ENCODE data around the gene CYTH4. TPM values are rescaled to one million over a fixed set of nuclear protein-coding genes. Genes with fewer than 3 reads are reported as not detected.

The CYTH4 gene
- total and polyA plus RNA-seq, 9 donors = 2.4 to 14.5 (median 6.2) TPM

- WGBS, 3 donors = 39 to 55% (median 51%) methylated on average over 25 of the region's 25 CpGs
- intact Hi-C loops (cut with DNase I) = loop anchor here in 3 of 4 donors (10.0 kb wide), 4 partner anchors 111 to 1159 kb away; partner anchors contain the start of genes ELFN2 (in 1 of the 3), LGALS2 (in 1 of the 3) and MFNG (in 1 of the 3)
- Histone ChIP-seq H3K9me3 (no peaks in the 10 kb centered on the region), H3K4me3 (no peak overlapping the region), H3K27ac (no peak overlapping the region), H3K4me1 (ENCODE audit: insufficient read depth) (no peaks in the 10 kb centered on the region), H3K36me3 (no peaks in the 10 kb centered on the region), H3K27me3 (no peaks in the 10 kb centered on the region)
- TF ChIP-seq CTCF (IDR thresholded peaks at IDR 0.05) (no peak), EP300 (IDR thresholded peaks at IDR 0.05) (no peak), POLR2A (IDR thresholded peaks at IDR 0.05) (no peak)
- no peak for DNase-seq
Observed at GRCh38 chr22:37313376-37314314, 31.3 kb downstream of the CYTH4 start.

- Histone ChIP-seq H3K27ac (no peak overlapping the region), H3K4me1 (ENCODE audit: insufficient read depth) (no peaks in the 10 kb centered on the region), H3K9me3 (no peaks in the 10 kb centered on the region), H3K4me3 (no peak overlapping the region), H3K36me3 (no peaks in the 10 kb centered on the region), H3K27me3 (no peaks in the 10 kb centered on the region)
- 63 to 75% (median 64%) methylated on average over 15 to 16 of the region's 16 CpGs for whole genome bisulfite sequencing, 3 donors
- intact Hi-C loops (cut with DNase I) = loop anchor here in 3 of 4 donors (10.0 kb wide), 4 partner anchors 110 to 1160 kb away; partner anchors contain the start of genes ELFN2 (in 1 of the 3), LGALS2 (in 1 of the 3) and MFNG (in 1 of the 3)
- TF ChIP-seq EP300 (IDR thresholded peaks at IDR 0.05) = no peak
- TF ChIP-seq CTCF (IDR thresholded peaks at IDR 0.05) = no peak
- TF ChIP-seq POLR2A (IDR thresholded peaks at IDR 0.05) = no peak
- no peak for DNase-seq
Observed at GRCh38 chr22:37314315-37315074, 32.2 kb downstream of the CYTH4 start.

- intact Hi-C loops (cut with DNase I) = loop anchor here in 3 of 4 donors (10.0 kb wide), 4 partner anchors 108 to 1162 kb away; partner anchors contain the start of genes ELFN2 (in 1 of the 3), LGALS2 (in 1 of the 3) and MFNG (in 1 of the 3)
- Histone ChIP-seq H3K36me3 (no peaks in the 10 kb centered on the region), H3K9me3 (no peaks in the 10 kb centered on the region), H3K4me1 (ENCODE audit: insufficient read depth) (no peaks in the 10 kb centered on the region), H3K4me3 (no peak overlapping the region), H3K27ac (no peak overlapping the region), H3K27me3 (no peaks in the 10 kb centered on the region)
- 58 to 74% (median 63%) methylated on average over 6 of the region's 6 CpGs for WGBS, 3 donors
- no peak for TF ChIP-seq CTCF (IDR thresholded peaks at IDR 0.05)
- no peak for DNase-seq
Observed at GRCh38 chr22:37316405-37316804, 34.1 kb downstream of the CYTH4 start.

- peak in 2 of 3 donors; percentile 51 to 80 for TF ChIP-seq CTCF (IDR thresholded peaks at IDR 0.05)
- TF ChIP-seq POLR2A (IDR thresholded peaks at IDR 0.05) = no peak
- H3K4me1 ChIP-seq (ENCODE audit: insufficient read depth) = no peaks in the 10 kb centered on the region
- WGBS, 3 donors = 22 to 32% (median 26%) methylated on average over 11 of the region's 11 CpGs
- H3K27ac ChIP-seq = no peak overlapping the region
- peak; percentile 53 to 77 (median 67) for DNase-seq
- H3K4me3 ChIP-seq = no peak overlapping the region
- no peaks in the 10 kb centered on the region for H3K36me3 ChIP-seq
- no peaks in the 10 kb centered on the region for H3K27me3 ChIP-seq
- intact Hi-C loops (cut with DNase I) = loop anchor here in 3 of 4 donors (10.0 kb wide), 4 partner anchors 108 to 1162 kb away; partner anchors contain the start of genes ELFN2 (in 1 of the 3), LGALS2 (in 1 of the 3) and MFNG (in 1 of the 3)
- H3K9me3 ChIP-seq = no peaks in the 10 kb centered on the region
Observed at GRCh38 chr22:37316875-37317371, 34.6 kb downstream of the CYTH4 start.

Measured in ovary (tissue), 9 donors.